ENCODE results near the gene PER1. TPM values are rescaled to one million over a fixed set of nuclear protein-coding genes. Genes with fewer than 3 reads are reported as not detected.

The PER1 gene
- total RNA-seq, 4 donors from 2014 or later: 85.2 to 148 (median 137) TPM

- peaks cover 20 to 41% of the 10 kb centered on the region in 2 donors for H3K4me1 ChIP-seq
- H3K36me3 ChIP-seq: no peaks in the 10 kb centered on the region
- DNase-seq: peak; percentile 98 to 99
- peak within 1 kb of the TSS; percentile 42 to 95 (median 83) for H3K4me3 ChIP-seq (replicated peaks in 1 of 3)
- no peaks in the 10 kb centered on the region for H3K27me3 ChIP-seq
- peak within 1 kb of the TSS; percentile 96 to 99 (median 96) for H3K27ac ChIP-seq
- TF ChIP-seq CTCF (IDR thresholded peaks at IDR 0.05): peak in 1 of 6 experiments; percentile 12
- peak in 1 of 2 donors; percentile 88 for TF ChIP-seq POLR2A (IDR thresholded peaks at IDR 0.05)
- intact Hi-C loops (cut with DNase I): loop anchor here (10.0 kb wide), 2 partner anchors 65 to 105 kb away; partner anchors contain the start of genes HES7 and SLC25A35
- no peaks in the 10 kb centered on the region for H3K9me3 ChIP-seq
- WGBS, 2 donors: 0% methylated on average over 5 to 19 of the region's 70 CpGs
Observed at GRCh38 chr17:8189711-8190477, 37.7 kb upstream of the PER1 start, which contains the start of gene BORCS6. BORCS6 (minus strand) TSS chr17:8190180; CDS start chr17:8190140, 40 bp downstream.

GRCh38 chr17:8189041-8189710 lies 37.0 kb upstream of the PER1 start:
- 0 to 21% methylated on average over 4 to 7 of the region's 67 CpGs for WGBS, 2 donors
- H3K36me3 ChIP-seq: no peaks in the 10 kb centered on the region
- TF ChIP-seq POLR2A (IDR thresholded peaks at IDR 0.05) (no peak), CTCF (IDR thresholded peaks at IDR 0.05) (no peak)
- DNase-seq: peak; percentile 36 to 46
- no peaks in the 10 kb centered on the region for H3K27me3 ChIP-seq
- peaks cover 20 to 41% of the 10 kb centered on the region in 2 donors for H3K4me1 ChIP-seq
- H3K27ac ChIP-seq: peak overlapping the region; percentile 96 to 99 (median 96)
- intact Hi-C loops (cut with DNase I): loop anchor here (10.0 kb wide), 2 partner anchors 64 to 106 kb away; partner anchors contain the start of genes HES7 and SLC25A35
- H3K9me3 ChIP-seq: no peaks in the 10 kb centered on the region
- H3K4me3 ChIP-seq (replicated peaks in 1 of 3): peak overlapping the region; percentile 42 to 95 (median 83)

GRCh38 chr17:8188263-8188839 lies 36.1 kb upstream of the PER1 start:
- Histone ChIP-seq H3K27me3 (no peaks in the 10 kb centered on the region), H3K4me1 (peaks cover 20 to 41% of the 10 kb centered on the region in 2 donors), H3K27ac (peak overlapping the region; percentile 20 to 99 (median 96)), H3K9me3 (no peaks in the 10 kb centered on the region), H3K36me3 (no peaks in the 10 kb centered on the region), H3K4me3 (replicated peaks in 1 of 3) (peak overlapping the region in 2 of 3 donors; percentile 42 to 95)
- TF ChIP-seq CTCF (IDR thresholded peaks at IDR 0.05) (no peak), POLR2A (IDR thresholded peaks at IDR 0.05) (no peak)
- no peak for DNase-seq
- WGBS, 2 donors: 48 to 54% methylated on average over 12 of the region's 12 CpGs
- intact Hi-C loops (cut with DNase I): loop anchor here (10.0 kb wide), 2 partner anchors 64 to 106 kb away; partner anchors contain the start of genes HES7 and SLC25A35

GRCh38 chr17:8187517-8188262 lies 35.5 kb upstream of the PER1 start:
- Histone ChIP-seq H3K4me3 (replicated peaks in 1 of 3) (peak overlapping the region in 1 of 3 donors; percentile 95), H3K27ac (peak overlapping the region; percentile 91 to 99 (median 96)), H3K36me3 (no peaks in the 10 kb centered on the region), H3K27me3 (no peaks in the 10 kb centered on the region), H3K9me3 (no peaks in the 10 kb centered on the region), H3K4me1 (peaks cover 20 to 39% of the 10 kb centered on the region in 2 donors)
- peak; percentile 89 to 93 for DNase-seq
- 4 to 5% methylated on average over 21 to 25 of the region's 25 CpGs for WGBS, 2 donors
- peak in 1 of 2 donors; percentile 46 for TF ChIP-seq POLR2A (IDR thresholded peaks at IDR 0.05)
- TF ChIP-seq CTCF (IDR thresholded peaks at IDR 0.05): no peak
- intact Hi-C loops (cut with DNase I): loop anchor here (10.0 kb wide), 2 partner anchors 63 to 107 kb away; partner anchors contain the start of genes HES7 and SLC25A35

All from thyroid gland (tissue), 4 donors.